Measurements from ENCODE around the gene COPS7A. TPM values are rescaled to one million over a fixed set of nuclear protein-coding genes. Genes with fewer than 3 reads are reported as not detected.

The COPS7A gene
- total and polyA plus RNA-seq, 2 experiments from 2014 or later: 37.7 to 51.9 TPM

DNA sequence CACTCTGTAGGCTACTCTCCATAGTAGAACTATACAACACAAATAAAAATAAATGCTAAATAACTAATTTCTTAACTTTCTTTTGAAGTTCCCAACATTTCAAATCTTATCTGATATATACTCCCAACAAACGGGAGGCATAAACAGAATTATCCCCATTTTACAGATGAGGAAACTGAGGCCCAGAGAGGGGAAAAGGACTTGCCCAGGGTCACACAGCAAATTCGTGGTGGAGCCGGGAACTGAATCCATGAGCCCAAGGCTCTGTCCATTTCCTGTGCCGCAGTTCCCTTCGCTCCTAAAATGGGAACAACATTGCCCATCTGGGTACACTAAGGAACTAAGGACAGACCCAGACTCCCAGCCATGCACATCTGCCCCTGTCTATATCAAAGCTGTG, 46.9 kb upstream of the COPS7A start (continued):
- TF ChIP-seq, protein P1, sequence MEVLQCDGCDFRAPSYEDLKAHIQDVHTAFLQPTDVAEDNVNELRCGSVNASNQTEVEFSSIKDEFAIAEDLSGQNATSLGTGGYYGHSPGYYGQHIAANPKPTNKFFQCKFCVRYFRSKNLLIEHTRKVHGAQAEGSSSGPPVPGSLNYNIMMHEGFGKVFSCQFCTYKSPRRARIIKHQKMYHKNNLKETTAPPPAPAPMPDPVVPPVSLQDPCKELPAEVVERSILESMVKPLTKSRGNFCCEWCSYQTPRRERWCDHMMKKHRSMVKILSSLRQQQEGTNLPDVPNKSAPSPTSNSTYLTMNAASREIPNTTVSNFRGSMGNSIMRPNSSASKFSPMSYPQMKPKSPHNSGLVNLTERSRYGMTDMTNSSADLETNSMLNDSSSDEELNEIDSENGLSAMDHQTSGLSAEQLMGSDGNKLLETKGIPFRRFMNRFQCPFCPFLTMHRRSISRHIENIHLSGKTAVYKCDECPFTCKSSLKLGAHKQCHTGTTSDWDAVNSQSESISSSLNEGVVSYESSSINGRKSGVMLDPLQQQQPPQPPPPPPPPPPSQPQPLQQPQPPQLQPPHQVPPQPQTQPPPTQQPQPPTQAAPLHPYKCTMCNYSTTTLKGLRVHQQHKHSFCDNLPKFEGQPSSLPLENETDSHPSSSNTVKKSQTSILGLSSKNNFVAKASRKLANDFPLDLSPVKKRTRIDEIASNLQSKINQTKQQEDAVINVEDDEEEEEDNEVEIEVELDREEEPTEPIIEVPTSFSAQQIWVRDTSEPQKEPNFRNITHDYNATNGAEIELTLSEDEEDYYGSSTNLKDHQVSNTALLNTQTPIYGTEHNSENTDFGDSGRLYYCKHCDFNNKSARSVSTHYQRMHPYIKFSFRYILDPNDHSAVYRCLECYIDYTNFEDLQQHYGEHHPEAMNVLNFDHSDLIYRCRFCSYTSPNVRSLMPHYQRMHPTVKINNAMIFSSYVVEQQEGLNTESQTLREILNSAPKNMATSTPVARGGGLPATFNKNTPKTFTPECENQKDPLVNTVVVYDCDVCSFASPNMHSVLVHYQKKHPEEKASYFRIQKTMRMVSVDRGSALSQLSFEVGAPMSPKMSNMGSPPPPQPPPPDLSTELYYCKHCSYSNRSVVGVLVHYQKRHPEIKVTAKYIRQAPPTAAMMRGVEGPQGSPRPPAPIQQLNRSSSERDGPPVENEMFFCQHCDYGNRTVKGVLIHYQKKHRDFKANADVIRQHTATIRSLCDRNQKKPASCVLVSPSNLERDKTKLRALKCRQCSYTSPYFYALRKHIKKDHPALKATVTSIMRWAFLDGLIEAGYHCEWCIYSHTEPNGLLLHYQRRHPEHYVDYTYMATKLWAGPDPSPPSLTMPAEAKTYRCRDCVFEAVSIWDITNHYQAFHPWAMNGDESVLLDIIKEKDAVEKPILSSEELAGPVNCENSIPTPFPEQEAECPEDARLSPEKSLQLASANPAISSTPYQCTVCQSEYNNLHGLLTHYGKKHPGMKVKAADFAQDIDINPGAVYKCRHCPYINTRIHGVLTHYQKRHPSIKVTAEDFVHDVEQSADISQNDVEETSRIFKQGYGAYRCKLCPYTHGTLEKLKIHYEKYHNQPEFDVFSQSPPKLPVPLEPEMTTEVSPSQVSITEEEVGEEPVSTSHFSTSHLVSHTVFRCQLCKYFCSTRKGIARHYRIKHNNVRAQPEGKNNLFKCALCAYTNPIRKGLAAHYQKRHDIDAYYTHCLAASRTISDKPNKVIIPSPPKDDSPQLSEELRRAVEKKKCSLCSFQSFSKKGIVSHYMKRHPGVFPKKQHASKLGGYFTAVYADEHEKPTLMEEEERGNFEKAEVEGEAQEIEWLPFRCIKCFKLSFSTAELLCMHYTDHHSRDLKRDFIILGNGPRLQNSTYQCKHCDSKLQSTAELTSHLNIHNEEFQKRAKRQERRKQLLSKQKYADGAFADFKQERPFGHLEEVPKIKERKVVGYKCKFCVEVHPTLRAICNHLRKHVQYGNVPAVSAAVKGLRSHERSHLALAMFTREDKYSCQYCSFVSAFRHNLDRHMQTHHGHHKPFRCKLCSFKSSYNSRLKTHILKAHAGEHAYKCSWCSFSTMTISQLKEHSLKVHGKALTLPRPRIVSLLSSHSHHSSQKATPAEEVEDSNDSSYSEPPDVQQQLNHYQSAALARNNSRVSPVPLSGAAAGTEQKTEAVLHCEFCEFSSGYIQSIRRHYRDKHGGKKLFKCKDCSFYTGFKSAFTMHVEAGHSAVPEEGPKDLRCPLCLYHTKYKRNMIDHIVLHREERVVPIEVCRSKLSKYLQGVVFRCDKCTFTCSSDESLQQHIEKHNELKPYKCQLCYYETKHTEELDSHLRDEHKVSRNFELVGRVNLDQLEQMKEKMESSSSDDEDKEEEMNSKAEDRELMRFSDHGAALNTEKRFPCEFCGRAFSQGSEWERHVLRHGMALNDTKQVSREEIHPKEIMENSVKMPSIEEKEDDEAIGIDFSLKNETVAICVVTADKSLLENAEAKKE (CRISPR knock-in tag; IDR thresholded peaks at IDR 0.05): no peak
- TF ChIP-seq STAT1 (IDR thresholded peaks at IDR 0.05; ENCODE audit: unreplicated experiment) (no peak), JUNB (IDR thresholded peaks at IDR 0.05; ENCODE audit: unreplicated experiment) (no peak), ZNF114 (CRISPR knock-in tag; IDR thresholded peaks at IDR 0.05) (no peak), POLR2AphosphoS5 (IDR thresholded peaks at IDR 0.05; ENCODE audit: low read depth) (no peak)
- TF ChIP-seq, protein P2, sequence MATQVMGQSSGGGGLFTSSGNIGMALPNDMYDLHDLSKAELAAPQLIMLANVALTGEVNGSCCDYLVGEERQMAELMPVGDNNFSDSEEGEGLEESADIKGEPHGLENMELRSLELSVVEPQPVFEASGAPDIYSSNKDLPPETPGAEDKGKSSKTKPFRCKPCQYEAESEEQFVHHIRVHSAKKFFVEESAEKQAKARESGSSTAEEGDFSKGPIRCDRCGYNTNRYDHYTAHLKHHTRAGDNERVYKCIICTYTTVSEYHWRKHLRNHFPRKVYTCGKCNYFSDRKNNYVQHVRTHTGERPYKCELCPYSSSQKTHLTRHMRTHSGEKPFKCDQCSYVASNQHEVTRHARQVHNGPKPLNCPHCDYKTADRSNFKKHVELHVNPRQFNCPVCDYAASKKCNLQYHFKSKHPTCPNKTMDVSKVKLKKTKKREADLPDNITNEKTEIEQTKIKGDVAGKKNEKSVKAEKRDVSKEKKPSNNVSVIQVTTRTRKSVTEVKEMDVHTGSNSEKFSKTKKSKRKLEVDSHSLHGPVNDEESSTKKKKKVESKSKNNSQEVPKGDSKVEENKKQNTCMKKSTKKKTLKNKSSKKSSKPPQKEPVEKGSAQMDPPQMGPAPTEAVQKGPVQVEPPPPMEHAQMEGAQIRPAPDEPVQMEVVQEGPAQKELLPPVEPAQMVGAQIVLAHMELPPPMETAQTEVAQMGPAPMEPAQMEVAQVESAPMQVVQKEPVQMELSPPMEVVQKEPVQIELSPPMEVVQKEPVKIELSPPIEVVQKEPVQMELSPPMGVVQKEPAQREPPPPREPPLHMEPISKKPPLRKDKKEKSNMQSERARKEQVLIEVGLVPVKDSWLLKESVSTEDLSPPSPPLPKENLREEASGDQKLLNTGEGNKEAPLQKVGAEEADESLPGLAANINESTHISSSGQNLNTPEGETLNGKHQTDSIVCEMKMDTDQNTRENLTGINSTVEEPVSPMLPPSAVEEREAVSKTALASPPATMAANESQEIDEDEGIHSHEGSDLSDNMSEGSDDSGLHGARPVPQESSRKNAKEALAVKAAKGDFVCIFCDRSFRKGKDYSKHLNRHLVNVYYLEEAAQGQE (IDR thresholded peaks at IDR 0.05; ENCODE audit: unreplicated experiment): no peak
- TF ChIP-seq, protein P3, sequence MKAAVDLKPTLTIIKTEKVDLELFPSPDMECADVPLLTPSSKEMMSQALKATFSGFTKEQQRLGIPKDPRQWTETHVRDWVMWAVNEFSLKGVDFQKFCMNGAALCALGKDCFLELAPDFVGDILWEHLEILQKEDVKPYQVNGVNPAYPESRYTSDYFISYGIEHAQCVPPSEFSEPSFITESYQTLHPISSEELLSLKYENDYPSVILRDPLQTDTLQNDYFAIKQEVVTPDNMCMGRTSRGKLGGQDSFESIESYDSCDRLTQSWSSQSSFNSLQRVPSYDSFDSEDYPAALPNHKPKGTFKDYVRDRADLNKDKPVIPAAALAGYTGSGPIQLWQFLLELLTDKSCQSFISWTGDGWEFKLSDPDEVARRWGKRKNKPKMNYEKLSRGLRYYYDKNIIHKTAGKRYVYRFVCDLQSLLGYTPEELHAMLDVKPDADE (IDR thresholded peaks at IDR 0.05): no peak
